Measurements from ENCODE around the gene CYP4F3.

CYP4F3 gene

GRCh38 chr19:15701757-15702533, 61.2 kb downstream of the CYP4F3 start:
- in situ Hi-C loops (cut with HindIII; ENCODE audit: low sequenced_read_pairs) = no loop called here
- no peak for DNase-seq (ENCODE audit: low read depth, low spot score)
- H3K4me3 ChIP-seq (ENCODE audit: low read depth, low read length) = no peak overlapping the region
- TF ChIP-seq CTCF (IDR thresholded peaks at IDR 0.05; ENCODE audit: low read depth, low read length) = no peak

GRCh38 chr19:15702534-15702930, 61.8 kb downstream of the CYP4F3 start:
- no peak for TF ChIP-seq CTCF (IDR thresholded peaks at IDR 0.05; ENCODE audit: low read depth, low read length)
- in situ Hi-C loops (cut with HindIII; ENCODE audit: low sequenced_read_pairs) = no loop called here
- no peak for DNase-seq (ENCODE audit: low read depth, low spot score)
- H3K4me3 ChIP-seq (ENCODE audit: low read depth, low read length) = no peak overlapping the region
